G401 (cell line): ENCODE measurements around the gene S100A9. TPM values are rescaled to one million over a fixed set of nuclear protein-coding genes. Genes with fewer than 3 reads are reported as not detected.

Experiments
- DNase-seq: peaks from one replicate; pipeline ENCODE4 v3.0.0-alpha.2; 2015; ENCODE audit warnings: low spot score
- in situ Hi-C: cut with HindIII; loops from 2 replicates; pipeline ENCODE4 v1.10.0; 2016; ENCODE audit warnings: low sequenced_read_pairs, mixed read lengths
- total RNA-seq: library from RNA; depleted of rRNA; stranded (reverse); fragments of >200 nt; shearing (Covaris generic); gene quantifications from 2 replicates; pipeline ENCODE4 v1.2.3, GENCODE V29; 2014

Gene S100A9
- total RNA-seq, 1 experiment from 2014 or later = 14.0 TPM

DNA sequence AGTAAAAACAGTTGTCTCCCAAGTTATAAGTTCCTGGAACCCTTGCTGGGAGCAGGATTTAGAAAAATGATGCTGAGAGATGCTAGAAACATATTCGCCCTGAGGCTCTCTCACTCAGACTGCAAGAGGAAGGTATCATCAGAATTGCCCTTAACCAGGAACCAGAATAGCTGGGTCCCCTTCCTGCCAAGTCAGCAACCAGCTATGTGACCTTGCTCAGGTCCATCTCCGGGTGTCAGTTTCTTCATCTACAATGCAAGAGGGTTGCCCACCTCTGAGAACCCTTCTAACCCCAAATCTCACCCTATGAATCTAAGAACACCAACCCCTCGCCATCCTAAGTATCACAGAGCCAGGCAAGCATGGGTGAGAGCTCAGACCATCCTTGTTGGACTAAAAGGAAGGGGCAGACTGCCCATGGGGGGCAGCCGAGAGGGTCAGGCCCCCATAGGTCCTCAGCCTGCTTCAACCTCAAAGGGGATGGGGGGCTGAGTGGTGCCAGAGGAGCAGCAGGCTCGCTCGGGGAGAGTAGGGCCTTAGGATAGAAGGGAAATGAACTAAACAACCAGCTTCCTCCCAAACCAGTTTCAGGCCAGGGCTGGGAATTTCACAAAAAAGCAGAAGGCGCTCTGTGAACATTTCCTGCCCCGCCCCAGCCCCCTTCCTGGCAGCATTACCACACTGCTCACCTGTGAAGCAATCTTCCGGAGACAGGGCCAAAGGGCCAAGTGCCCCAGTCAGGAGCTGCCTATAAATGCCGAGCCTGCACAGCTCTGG lies 390 bp upstream of the S100A9 start:
- in situ Hi-C loops = loop anchor here (10.0 to 25.0 kb wide), 2 partner anchors 108 to 230 kb away; partner anchors contain the start of gene S100A7
- DNase-seq = no peak

DNA sequence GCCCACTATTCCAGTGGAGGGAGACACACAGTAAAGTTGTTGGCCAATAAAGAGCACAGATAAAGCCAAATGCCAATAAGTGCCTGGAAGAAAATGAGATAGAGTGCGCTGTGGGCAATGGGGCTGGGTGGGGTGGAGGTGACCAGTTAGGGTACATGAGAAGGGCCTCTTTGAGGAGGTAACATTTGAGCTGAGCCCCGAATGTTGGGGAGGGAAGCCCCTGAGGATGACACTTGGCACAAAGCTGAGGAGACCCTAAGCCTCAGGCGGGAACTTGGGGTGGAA lies 979 bp downstream of the S100A9 start:
- in situ Hi-C loops = loop anchor here (10.0 to 25.0 kb wide), 2 partner anchors 106 to 229 kb away; partner anchors contain the start of gene S100A7
- DNase-seq = no peak

DNA sequence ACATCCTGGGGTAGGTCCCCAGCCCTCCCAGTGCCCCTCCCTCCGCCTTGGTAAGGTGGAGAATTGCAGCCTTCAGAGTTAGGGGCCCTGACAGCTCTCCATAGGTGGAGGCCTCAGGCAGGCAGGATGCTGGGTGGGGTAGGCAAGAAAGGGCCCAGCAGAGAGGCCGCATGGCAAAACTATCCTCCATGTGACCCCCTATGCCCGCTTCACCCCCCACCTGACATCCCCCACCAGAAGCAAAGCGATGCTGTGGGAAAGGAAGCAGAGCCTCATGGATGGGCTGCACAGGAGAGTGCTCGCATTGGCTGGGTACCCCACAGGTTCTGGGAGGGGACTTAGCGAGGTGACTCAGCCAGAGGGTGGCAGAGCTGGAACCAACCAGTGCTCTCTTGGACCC lies 1.6 kb downstream of the S100A9 start:
- in situ Hi-C loops = loop anchor here (10.0 to 25.0 kb wide), 2 partner anchors 106 to 228 kb away; partner anchors contain the start of gene S100A7
- no peak for DNase-seq

DNA sequence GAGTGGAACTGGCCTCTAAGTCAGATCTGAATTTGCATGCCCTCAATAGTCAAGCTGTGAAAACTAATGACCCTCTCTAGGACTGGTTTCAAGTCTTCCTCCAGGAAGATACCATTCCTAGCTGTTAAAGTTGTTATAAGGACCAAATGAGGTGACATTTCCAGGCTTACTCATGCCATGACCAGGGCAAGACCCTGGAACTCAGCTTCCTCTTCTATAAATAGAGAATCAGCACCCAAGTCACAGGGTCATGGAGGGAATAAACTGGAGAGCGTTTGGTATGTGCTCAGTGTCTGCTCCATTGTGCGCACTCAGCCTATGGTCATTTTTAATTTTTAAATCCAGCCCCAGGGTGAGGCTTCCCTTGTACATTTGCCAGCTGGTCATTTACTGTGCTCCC lies 2.5 kb downstream of the S100A9 start:
- in situ Hi-C loops = loop anchor here (25.0 kb wide), 1 partner anchor 227 kb away; no protein-coding TSS in a partner anchor
- DNase-seq = no peak

DNA sequence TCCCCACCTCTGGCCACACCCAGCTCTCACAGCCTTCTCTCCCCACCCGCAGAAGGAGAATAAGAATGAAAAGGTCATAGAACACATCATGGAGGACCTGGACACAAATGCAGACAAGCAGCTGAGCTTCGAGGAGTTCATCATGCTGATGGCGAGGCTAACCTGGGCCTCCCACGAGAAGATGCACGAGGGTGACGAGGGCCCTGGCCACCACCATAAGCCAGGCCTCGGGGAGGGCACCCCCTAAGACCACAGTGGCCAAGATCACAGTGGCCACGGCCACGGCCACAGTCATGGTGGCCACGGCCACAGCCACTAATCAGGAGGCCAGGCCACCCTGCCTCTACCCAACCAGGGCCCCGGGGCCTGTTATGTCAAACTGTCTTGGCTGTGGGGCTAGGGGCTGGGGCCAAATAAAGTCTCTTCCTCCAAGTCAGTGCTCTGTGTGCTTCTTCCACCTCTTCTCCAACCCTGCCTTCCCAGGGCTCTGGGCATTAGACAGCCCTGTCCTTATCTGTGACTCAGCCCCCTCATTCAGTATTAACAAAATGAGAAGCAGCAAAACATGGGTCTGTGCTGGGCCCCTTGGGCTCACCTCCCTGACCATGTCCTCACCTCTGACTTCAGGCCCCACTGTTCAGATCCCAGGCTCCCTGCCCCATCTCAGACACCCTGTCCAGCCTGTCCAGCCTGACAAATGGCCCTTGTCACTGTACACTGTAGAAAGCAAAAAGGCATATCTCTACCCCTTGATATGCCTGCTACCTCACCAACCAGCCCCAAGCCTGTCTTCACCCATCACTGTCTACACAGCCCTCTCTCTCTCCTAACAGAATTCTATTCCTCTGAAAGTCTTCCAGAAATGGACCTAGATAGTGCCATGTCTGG lies 3.2 kb downstream of the S100A9 start:
- DNase-seq = no peak
- in situ Hi-C loops = loop anchor here (25.0 kb wide), 1 partner anchor 226 kb away; no protein-coding TSS in a partner anchor

DNA sequence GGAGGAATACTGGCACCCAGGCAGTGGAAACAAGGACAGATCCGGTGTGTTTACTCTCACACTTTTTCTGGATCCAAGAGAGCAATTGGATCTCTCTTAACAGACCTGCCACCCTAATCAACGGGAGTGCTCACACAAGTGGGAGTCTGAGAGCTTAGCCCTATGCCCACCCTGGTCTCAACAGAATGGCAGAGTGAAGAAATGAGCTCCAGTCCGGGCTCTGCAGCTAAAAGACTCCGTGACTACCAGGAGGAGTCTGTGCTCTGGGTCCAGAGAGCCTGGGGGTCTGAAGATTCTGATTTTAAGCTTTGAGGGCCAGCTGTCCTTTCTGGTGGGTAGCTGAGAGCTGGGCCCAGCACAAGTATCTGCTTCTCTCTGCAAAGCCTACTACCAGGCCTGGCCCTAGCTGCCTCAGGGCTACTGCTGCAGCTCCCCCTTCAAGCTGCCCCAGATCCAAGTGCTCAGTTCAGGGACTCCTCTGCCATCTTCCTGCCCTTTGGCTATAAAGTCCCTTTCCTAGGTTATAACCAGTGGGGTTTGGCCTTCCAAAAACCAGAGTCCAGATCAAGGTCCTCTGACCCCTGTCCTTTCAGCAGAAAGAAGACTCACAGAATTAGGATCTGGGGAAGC lies 3.9 kb downstream of the S100A9 start:
- in situ Hi-C loops = loop anchor here (25.0 kb wide), 1 partner anchor 226 kb away; no protein-coding TSS in a partner anchor
- no peak for DNase-seq

DNA sequence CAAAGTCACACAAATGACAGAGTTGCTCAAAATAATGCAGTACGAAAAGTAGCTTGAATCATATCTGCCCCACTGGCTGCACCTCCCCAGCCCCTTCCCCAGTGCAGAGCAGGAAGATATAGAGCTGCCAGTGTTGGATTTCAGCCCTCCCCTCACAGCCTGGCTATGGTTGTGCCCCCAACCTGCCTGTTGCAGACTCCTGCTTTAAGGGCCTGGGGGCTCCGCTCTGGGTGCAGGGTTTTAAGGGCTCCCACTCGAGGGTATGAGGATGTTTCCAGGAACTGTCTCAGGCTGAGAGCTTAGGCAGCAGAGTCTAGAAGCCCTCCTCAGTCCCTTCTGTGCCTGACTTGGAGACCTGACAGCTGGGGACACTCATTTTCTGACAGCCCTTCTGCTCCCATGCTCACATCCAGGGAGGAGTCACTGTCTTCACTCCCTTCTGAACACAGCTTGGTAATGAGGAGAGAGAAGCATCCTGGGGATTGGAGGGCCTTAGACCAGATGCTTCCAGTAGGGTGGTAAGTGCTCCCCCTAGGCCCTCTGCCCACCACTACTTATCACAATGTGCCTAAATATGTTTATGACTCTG lies 4.6 kb downstream of the S100A9 start:
- in situ Hi-C loops = loop anchor here (25.0 kb wide), 1 partner anchor 225 kb away; no protein-coding TSS in a partner anchor
- no peak for DNase-seq

DNA sequence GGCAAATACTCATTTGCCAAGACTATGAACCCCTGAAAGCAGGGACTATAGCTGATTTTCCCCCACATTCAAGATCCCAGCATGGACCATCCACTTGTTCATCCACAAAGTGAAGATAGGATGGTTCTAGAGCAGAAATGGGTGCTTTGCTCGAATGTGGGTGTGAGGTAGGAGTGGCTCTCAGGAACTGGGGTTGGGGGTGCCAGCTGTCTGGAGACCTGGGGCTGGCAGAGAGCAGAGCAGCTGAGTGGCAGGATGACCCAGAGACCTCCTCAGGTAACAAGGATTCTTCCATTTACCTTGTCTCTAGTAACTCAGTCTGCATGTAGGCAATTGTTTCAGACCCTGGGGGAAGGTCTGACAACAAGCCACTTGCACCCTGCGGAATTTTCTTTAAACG lies 6.0 kb downstream of the S100A9 start:
- DNase-seq = no peak
- in situ Hi-C loops = loop anchor here (25.0 kb wide), 1 partner anchor 224 kb away; no protein-coding TSS in a partner anchor

DNA sequence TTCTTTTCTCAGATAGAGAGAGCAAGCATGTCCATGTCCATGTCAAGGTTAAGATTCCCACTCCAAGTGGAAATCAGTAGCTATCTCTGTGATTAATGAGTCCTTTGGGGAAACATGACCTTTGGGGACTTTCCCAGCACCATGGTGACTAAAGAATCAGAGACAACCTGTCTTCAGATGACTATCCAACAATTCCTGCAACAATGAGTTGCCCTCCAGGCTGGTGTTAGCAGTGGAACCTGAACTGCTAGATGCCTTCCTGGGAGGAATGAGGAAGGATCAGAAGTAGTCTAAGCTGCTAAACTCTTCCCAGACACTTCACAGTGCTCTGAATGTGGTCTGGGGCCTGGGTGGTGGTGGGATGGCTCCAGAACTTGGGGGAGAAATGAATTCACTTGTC lies 6.5 kb downstream of the S100A9 start:
- no peak for DNase-seq
- in situ Hi-C loops = loop anchor here (25.0 kb wide), 1 partner anchor 223 kb away; no protein-coding TSS in a partner anchor

DNA sequence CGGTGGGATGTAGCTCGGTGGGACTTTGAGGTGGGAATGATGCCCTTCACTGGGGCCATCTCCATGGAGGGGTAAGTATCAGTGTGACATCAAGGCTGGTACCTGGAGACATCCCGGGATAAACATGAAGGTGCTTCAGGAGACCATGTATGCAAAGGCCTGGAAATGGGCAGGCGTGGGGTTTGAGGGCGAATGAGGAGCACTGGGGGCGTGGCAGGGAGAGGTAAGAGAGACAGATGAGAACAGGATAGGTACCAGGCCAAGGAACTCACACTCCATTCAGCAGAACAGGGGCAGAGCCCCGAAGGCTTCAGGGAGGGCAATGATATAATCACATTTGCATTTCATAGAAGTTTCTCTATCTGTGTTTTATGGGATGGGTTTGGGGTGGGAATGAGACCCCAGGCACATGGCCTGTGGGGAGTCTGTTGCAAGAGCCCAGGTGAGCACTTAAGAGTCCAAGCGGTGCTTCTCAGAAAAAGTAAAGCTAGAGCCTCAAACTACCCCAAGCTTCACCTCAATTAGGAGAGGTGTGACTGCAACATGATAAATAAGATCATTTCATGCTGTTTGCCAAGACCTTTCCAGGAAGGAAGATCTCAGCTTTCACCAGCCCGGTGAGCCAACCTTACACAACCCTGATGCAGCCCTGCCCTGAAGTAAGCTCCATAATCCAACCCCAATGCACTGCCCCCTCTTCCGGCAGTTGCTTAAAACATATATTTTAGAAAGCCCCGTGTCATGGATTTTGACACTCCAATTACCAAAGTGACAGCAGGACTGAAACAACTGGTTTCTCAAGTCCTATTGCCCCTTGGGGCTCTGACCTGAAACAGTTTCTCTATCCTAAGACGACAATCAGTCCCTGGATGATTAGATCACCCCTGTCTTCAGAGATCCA lies 7.4 kb downstream of the S100A9 start:
- DNase-seq = no peak
- in situ Hi-C loops = loop anchor here (25.0 kb wide), 1 partner anchor 222 kb away; no protein-coding TSS in a partner anchor

DNA sequence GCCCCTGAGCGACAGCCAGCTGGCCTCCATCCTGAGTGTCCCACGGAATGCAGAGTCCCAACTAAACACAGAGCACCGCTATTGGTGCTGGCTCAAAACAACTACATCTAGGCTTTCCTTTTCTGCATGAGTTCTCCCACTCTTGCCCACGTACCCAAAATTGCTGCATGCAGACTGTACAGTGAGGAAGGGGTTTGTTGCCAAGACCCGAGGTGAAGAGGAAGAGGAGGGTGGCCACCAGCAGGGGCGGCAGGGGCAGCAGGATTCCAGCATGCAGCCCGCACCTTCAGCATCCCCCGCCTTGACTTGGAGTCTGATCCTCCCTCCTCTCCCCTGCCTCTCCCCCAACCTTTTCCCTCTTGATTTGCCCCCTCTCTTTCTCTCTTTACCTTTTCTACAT lies 8.0 kb downstream of the S100A9 start:
- DNase-seq = no peak
- in situ Hi-C loops = loop anchor here (25.0 kb wide), 1 partner anchor 222 kb away; no protein-coding TSS in a partner anchor

DNA sequence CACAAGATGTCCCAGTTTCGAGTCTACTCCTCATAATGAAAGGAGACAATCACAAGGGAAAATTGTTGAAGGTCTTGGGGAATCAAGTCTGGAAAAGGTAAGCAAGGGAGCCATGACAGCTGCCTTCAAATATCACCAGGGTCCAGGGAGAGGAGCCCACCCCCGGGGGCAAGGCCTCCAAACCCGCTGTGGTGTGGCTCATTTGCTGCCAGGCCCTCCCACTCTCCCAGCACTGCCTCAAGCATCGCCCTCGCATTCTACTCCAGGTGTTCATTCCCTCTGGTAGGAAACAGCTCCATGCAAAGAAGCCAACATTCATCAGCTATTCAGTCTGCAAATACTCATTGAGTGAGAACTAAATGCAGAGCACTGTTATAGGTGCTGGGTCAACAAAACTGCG lies 8.6 kb downstream of the S100A9 start:
- in situ Hi-C loops = loop anchor here (25.0 kb wide), 1 partner anchor 221 kb away; no protein-coding TSS in a partner anchor
- DNase-seq = no peak

DNA sequence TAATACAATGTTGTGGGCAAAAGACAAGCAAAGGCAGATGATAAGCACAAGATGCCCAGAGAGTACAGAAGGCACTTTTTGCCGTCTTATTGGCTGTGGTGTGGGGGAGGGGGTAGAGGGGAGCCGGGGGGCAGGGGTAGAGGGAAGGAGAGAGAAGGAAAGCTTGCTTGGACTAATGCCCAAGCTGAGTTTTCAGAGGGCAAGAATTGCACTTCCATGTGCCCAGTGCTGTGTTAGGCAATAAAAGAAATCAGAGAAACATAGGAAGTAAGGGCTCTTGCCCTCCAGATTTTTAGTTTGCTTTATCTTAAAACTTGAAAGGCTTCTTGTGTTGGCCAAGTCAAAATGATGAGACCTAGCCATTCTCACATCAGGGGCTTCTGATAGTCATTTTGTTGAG lies 9.4 kb downstream of the S100A9 start:
- DNase-seq = no peak
- in situ Hi-C loops = loop anchor here (25.0 kb wide), 1 partner anchor 220 kb away; no protein-coding TSS in a partner anchor

DNA sequence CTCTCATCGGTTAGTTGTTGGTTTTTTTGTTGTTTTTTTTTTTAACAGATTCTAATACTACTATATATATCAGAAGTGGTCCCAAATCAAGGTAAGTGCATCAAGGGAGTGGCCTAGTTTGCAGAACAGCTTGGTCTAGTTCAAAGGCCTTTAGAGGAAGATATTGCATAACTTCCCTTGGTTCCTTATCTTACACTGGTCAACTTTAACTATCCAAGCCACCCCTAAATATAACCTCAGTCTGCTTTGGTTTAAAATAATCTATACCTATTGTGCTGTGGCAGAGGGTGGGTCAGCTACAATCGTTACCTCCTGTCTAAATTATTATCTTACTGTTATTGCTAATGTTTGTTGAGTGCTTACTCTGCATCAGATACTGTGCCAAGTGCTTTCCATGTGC lies 10.8 kb downstream of the S100A9 start:
- DNase-seq = no peak
- in situ Hi-C loops = loop anchor here (25.0 kb wide), 1 partner anchor 219 kb away; no protein-coding TSS in a partner anchor

DNA sequence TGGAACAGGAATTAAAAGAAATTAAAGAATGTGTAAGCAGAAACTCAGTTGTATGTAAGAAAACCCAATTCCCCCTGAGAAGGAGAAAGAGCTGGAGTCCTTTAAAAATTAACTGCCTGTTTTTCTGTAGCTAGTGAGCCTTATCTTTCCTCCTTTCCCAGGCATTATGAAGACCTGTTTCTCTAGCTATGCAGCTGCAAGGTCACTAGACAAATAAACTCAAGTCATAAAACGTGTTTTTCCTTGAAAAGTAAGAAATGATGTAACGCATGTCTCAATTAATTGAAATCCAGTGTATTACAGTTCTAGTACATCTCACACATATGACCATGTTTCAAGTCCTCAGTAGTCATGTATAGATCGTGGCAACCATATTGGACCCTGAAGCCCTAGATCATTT lies 12.5 kb downstream of the S100A9 start:
- in situ Hi-C loops = loop anchor here (25.0 kb wide), 1 partner anchor 217 kb away; no protein-coding TSS in a partner anchor
- DNase-seq = no peak

DNA sequence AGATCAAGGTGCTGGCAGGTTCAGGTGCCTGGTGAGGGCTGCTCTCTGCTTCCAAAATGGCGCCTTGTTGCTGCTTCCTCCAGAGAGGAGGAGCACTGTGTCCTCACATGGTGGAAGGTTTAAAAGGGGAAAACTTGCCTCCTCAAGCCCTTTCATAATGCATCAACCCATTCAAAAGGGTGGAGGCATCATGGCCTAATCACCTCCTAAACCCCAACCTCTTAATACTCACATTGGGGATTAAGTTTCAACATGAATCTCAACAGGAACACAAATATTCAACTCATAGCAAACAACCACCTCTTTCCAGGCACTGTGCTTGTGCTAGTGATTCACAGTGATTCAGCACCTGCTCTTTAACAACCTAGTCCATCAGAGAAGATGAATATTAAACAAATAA lies 13.6 kb downstream of the S100A9 start:
- in situ Hi-C loops = loop anchor here (25.0 kb wide), 1 partner anchor 216 kb away; no protein-coding TSS in a partner anchor
- DNase-seq = no peak

DNA sequence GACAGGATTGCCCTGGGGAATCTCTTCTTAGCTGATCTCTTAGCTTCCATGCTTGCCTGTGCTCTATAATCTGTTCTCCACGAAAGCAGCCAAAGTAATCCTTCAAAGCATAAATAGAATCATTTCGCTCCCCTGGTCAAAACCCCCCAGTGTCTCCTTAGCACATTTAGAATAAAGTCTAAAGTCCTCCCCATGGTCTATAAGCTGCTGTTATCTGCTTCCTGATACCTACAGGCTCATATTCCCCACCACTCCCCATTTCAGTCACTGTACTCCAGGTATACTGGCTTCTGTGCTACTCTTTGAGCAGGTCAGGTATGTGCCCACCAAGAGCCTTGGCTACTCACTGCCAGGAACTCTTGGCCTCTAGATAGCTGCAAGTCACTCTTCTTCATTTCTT lies 14.9 kb downstream of the S100A9 start:
- no peak for DNase-seq
- in situ Hi-C loops = loop anchor here (25.0 kb wide), 1 partner anchor 215 kb away; no protein-coding TSS in a partner anchor

DNA sequence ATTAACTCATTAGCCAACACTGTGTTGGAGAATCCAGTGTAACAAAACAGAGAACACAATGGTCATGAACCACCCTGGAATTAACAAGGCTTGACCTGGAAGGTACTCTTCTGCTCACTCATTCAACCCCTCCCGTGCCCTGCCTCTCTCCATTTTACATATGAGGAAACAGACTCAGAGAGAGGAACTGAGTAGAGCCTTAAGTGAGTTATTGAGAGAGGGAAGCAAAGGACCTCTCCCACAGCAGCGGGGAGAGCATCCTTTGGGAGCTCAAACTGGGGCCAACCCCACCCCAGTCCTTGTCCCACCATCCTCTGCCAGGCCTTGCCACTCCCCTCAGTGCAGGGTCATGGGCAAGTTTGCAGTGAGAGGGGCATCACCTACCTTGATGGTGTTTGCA lies 16.4 kb downstream of the S100A9 start:
- DNase-seq = no peak
- in situ Hi-C loops = loop anchor here (25.0 kb wide), 1 partner anchor 213 kb away; no protein-coding TSS in a partner anchor
